Measurements from ENCODE around the gene CRYAA.
"Not testable (repeated sequence)": the region's sequence is repeated elsewhere in the genome, so short reads cannot be mapped to it uniquely, and the experiment has no call there.

Gene CRYAA

GRCh38 chr21:43168708-43169107 is at the start of gene CRYAA:
TSS of gene CRYAA (plus strand) at chr21:43169008. CDS start at chr21:43169100, 92 bp downstream.
- DNase-seq (ENCODE audit: low read depth in 2 of 2): not testable (repeated sequence)

- DNase-seq (ENCODE audit: low read depth in 2 of 2): not testable (repeated sequence)
These were observed 38.7 kb upstream of the CRYAA start for GRCh38 chr21:43130094-43130493.

GRCh38 chr21:43134520-43134919 is 34.3 kb upstream of the CRYAA start:
- not testable (repeated sequence) for DNase-seq (ENCODE audit: low read depth in 2 of 2)

GRCh38 chr21:43138944-43139343 is 29.9 kb upstream of the CRYAA start:
- DNase-seq (ENCODE audit: low read depth in 2 of 2): not testable (repeated sequence)

- DNase-seq (ENCODE audit: low read depth in 2 of 2): not testable (repeated sequence)
These were observed 27.4 kb upstream of the CRYAA start for GRCh38 chr21:43141407-43141806.

GRCh38 chr21:43146637-43147036 is 22.2 kb upstream of the CRYAA start:
- DNase-seq (ENCODE audit: low read depth in 2 of 2): not testable (repeated sequence)

GRCh38 chr21:43147999-43148398 is 20.8 kb upstream of the CRYAA start:
- not testable (repeated sequence) for DNase-seq (ENCODE audit: low read depth in 2 of 2)

GRCh38 chr21:43149344-43149743 is 19.5 kb upstream of the CRYAA start:
- not testable (repeated sequence) for DNase-seq (ENCODE audit: low read depth in 2 of 2)

GRCh38 chr21:43153601-43154000 is 15.2 kb upstream of the CRYAA start:
- not testable (repeated sequence) for DNase-seq (ENCODE audit: low read depth in 2 of 2)

GRCh38 chr21:43159279-43160175 is 9.3 kb upstream of the CRYAA start:
- DNase-seq (ENCODE audit: low read depth in 2 of 2): not testable (repeated sequence)

GRCh38 chr21:43161826-43162707 is 6.7 kb upstream of the CRYAA start:
- not testable (repeated sequence) for DNase-seq (ENCODE audit: low read depth in 2 of 2)

- DNase-seq (ENCODE audit: low read depth in 2 of 2): not testable (repeated sequence)
These were observed 6.1 kb upstream of the CRYAA start for GRCh38 chr21:43162708-43163205.

GRCh38 chr21:43164823-43165222 is 4.0 kb upstream of the CRYAA start:
- DNase-seq (ENCODE audit: low read depth in 2 of 2): not testable (repeated sequence)

GRCh38 chr21:43165734-43166133 is 3.1 kb upstream of the CRYAA start:
- not testable (repeated sequence) for DNase-seq (ENCODE audit: low read depth in 2 of 2)

- DNase-seq (ENCODE audit: low read depth in 2 of 2): not testable (repeated sequence)
These were observed 550 bp downstream of the CRYAA start for GRCh38 chr21:43169230-43169886.

GRCh38 chr21:43169891-43170290 is 1.1 kb downstream of the CRYAA start:
- not testable (repeated sequence) for DNase-seq (ENCODE audit: low read depth in 2 of 2)

GRCh38 chr21:43172812-43173211 is 4.0 kb downstream of the CRYAA start:
- not testable (repeated sequence) for DNase-seq (ENCODE audit: low read depth in 2 of 2)

- DNase-seq (ENCODE audit: low read depth in 2 of 2): not testable (repeated sequence)
These were observed 4.6 kb downstream of the CRYAA start for GRCh38 chr21:43173438-43173837.

- DNase-seq (ENCODE audit: low read depth in 2 of 2): not testable (repeated sequence)
These were observed 5.1 kb downstream of the CRYAA start for GRCh38 chr21:43173930-43174329.

GRCh38 chr21:43174998-43175397 is 6.2 kb downstream of the CRYAA start:
- not testable (repeated sequence) for DNase-seq (ENCODE audit: low read depth in 2 of 2)

GRCh38 chr21:43176621-43177020 is 7.8 kb downstream of the CRYAA start:
- DNase-seq (ENCODE audit: low read depth in 2 of 2): not testable (repeated sequence)

Data from activated CD8-positive, alpha-beta memory T cell treated with anti-CD3 and anti-CD28 coated beads for 4 hours (primary cell).